ENCODE results near the gene NOTCH2.

DNA sequence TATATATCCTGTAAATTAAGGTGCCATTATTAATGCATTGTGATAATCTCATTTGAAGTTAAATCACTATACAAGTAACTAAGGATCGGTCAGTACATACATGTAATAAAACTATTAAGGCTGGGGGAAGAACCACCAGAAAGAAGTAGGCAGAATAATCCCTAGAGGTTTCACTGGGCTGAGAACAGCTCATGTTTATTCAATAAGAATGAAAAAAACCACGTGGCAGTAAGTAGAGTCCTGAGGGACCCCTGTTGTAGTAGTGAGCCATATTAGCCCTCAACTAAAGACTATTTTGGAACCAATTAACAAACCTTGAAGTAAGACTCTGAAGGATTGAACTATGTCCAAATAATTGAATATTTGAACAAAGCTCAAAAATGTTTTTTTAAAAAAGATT is 126.2 kb downstream of the NOTCH2 start:
- TF ChIP-seq CTCF (IDR thresholded peaks at IDR 0.05; ENCODE audit: low read depth, low read length, missing input control), result no peak
- TF ChIP-seq, protein P1, sequence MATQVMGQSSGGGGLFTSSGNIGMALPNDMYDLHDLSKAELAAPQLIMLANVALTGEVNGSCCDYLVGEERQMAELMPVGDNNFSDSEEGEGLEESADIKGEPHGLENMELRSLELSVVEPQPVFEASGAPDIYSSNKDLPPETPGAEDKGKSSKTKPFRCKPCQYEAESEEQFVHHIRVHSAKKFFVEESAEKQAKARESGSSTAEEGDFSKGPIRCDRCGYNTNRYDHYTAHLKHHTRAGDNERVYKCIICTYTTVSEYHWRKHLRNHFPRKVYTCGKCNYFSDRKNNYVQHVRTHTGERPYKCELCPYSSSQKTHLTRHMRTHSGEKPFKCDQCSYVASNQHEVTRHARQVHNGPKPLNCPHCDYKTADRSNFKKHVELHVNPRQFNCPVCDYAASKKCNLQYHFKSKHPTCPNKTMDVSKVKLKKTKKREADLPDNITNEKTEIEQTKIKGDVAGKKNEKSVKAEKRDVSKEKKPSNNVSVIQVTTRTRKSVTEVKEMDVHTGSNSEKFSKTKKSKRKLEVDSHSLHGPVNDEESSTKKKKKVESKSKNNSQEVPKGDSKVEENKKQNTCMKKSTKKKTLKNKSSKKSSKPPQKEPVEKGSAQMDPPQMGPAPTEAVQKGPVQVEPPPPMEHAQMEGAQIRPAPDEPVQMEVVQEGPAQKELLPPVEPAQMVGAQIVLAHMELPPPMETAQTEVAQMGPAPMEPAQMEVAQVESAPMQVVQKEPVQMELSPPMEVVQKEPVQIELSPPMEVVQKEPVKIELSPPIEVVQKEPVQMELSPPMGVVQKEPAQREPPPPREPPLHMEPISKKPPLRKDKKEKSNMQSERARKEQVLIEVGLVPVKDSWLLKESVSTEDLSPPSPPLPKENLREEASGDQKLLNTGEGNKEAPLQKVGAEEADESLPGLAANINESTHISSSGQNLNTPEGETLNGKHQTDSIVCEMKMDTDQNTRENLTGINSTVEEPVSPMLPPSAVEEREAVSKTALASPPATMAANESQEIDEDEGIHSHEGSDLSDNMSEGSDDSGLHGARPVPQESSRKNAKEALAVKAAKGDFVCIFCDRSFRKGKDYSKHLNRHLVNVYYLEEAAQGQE (IDR thresholded peaks at IDR 0.05), result no peak
- TF ChIP-seq, protein P2, sequence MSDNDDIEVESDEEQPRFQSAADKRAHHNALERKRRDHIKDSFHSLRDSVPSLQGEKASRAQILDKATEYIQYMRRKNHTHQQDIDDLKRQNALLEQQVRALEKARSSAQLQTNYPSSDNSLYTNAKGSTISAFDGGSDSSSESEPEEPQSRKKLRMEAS (IDR thresholded peaks at IDR 0.05), result no peak
- TF ChIP-seq JUND (IDR thresholded peaks at IDR 0.05), result no peak
- no peak for TF ChIP-seq HNF4A (conservative IDR thresholded peaks at IDR 0.05)
- no peak for TF ChIP-seq EGR1 (IDR thresholded peaks at IDR 0.05; ENCODE audit: low read depth in 2 of 2)
- TF ChIP-seq SP1 (IDR thresholded peaks at IDR 0.05), result no peak
- TF ChIP-seq GABPA (IDR thresholded peaks at IDR 0.05 in 1 of 2, conservative IDR thresholded peaks at IDR 0.05 in 1 of 2), result no peak
- TF ChIP-seq HNF4G (IDR thresholded peaks at IDR 0.05), result no peak
- TF ChIP-seq, protein P3, sequence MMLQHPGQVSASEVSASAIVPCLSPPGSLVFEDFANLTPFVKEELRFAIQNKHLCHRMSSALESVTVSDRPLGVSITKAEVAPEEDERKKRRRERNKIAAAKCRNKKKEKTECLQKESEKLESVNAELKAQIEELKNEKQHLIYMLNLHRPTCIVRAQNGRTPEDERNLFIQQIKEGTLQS (IDR thresholded peaks at IDR 0.05), result no peak
- no peak for TF ChIP-seq TAF1 (conservative IDR thresholded peaks at IDR 0.05)
- no peak for TF ChIP-seq RAD21 (IDR thresholded peaks at IDR 0.05)
- TF ChIP-seq RXRA (IDR thresholded peaks at IDR 0.05), result no peak
- TF ChIP-seq NR2F2 (IDR thresholded peaks at IDR 0.05), result no peak
